Parathyroid adenoma (tissue), 2 donors: Measurements from ENCODE around the gene METTL23.

Source experiments
- H2AFZ ChIP-seq: fragments of 300-600 bp; sonication (generic); one replicate; pipeline ENCODE4 v1.7.0; 2017; ENCODE audit warnings: antibody characterized with exemption, mild to moderate bottlenecking
- H3K27ac ChIP-seq: fragments of 300-600 bp; sonication (generic); one replicate; pipeline ENCODE4 v1.7.0; 2017
- H3K27me3 ChIP-seq: fragments of 300-600 bp; sonication (generic); one replicate; pipeline ENCODE4 v1.7.0; 2017; ENCODE audit warnings: low read length; ENCODE audit not compliant: control insufficient read depth, insufficient read depth
- H3K36me3 ChIP-seq: fragments of 300-600 bp; sonication (generic); one replicate; pipeline ENCODE4 v1.7.0; 2017; ENCODE audit warnings: low read length; ENCODE audit not compliant: control insufficient read depth, insufficient read depth
- H3K4me1 ChIP-seq: fragments of 300-600 bp; sonication (generic); one replicate; pipeline ENCODE4 v1.7.0; 2017; ENCODE audit warnings: control low read depth
- H3K4me2 ChIP-seq: fragments of 300-600 bp; sonication (generic); one replicate; pipeline ENCODE4 v1.7.0; 2017; ENCODE audit warnings: low read length
- H3K4me3 ChIP-seq: fragments of 300-600 bp; sonication (generic); one replicate; pipeline ENCODE4 v1.7.0; 2017; ENCODE audit warnings: low read depth, low read length
- H3K79me2 ChIP-seq: fragments of 300-600 bp; sonication (generic); one replicate; pipeline ENCODE4 v1.7.0; 2017; ENCODE audit warnings: control low read depth
- H3K9ac ChIP-seq: fragments of 300-600 bp; sonication (generic); one replicate; pipeline ENCODE4 v1.7.0; 2017; ENCODE audit warnings: mild to moderate bottlenecking
- H3K9me3 ChIP-seq: fragments of 300-600 bp; sonication (generic); one replicate; pipeline ENCODE4 v1.7.0; 2017; ENCODE audit warnings: low read length; ENCODE audit not compliant: control insufficient read depth
- TF ChIP-seq, protein P1 (sequence below): fragments of 300-600 bp; sonication (generic); IDR thresholded peaks from one replicate; pipeline ENCODE4 v1.7.0; 2017; ENCODE audit warnings: antibody characterized with exemption, mild to moderate bottlenecking
- donor health status: primary hyperparathyroidism.

METTL23 gene

DNA sequence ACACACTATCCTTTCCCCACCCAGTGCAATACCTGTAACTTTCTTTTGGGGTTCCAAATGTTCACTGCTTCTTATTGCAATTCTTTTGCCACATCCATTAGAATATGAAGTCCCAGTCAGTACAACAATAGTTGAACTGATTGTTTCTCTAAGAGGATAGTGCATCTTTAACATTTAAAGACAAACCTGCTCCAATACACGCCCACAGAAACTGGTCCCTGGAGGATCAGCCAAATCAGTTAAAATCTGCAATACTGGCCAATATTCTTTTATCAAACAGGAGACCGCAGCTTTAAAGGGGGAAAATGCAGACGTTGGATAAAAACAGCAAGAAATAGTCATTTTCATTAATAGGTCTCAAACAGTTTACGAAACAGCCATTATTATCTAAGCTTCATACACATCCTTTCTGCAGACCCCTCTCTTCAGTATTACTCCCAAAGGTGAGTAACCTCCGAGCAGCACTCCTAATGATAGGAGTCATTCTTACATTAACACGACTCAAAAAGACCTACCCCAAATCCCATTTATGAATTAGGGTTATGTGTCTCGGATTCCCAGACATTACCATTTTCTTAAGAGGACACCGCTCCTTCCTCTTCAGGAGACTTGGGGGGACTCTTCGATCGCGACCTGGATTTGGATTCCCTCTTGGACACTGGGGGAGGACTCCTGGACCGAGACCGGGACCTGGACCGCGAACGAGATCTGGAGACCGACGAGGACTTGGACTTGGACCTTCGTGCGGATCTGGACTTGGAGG lies 9.1 kb downstream of the METTL23 start:
- Histone ChIP-seq H2AFZ (no peak overlapping the region), H3K4me2 (peak overlapping the region; percentile 87), H3K27me3 (no peaks in the 10 kb centered on the region), H3K27ac (peak overlapping the region; percentile 94), H3K9ac (peak overlapping the region; percentile 3), H3K36me3 (no peaks in the 10 kb centered on the region), H3K9me3 (no peaks in the 10 kb centered on the region), H3K4me3 (peak overlapping the region; percentile 97), H3K4me1 (peaks cover 15% of the 10 kb centered on the region), H3K79me2 (peaks cover 15% of the 10 kb centered on the region)
- TF ChIP-seq, protein P1, sequence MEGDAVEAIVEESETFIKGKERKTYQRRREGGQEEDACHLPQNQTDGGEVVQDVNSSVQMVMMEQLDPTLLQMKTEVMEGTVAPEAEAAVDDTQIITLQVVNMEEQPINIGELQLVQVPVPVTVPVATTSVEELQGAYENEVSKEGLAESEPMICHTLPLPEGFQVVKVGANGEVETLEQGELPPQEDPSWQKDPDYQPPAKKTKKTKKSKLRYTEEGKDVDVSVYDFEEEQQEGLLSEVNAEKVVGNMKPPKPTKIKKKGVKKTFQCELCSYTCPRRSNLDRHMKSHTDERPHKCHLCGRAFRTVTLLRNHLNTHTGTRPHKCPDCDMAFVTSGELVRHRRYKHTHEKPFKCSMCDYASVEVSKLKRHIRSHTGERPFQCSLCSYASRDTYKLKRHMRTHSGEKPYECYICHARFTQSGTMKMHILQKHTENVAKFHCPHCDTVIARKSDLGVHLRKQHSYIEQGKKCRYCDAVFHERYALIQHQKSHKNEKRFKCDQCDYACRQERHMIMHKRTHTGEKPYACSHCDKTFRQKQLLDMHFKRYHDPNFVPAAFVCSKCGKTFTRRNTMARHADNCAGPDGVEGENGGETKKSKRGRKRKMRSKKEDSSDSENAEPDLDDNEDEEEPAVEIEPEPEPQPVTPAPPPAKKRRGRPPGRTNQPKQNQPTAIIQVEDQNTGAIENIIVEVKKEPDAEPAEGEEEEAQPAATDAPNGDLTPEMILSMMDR, result no peak

DNA sequence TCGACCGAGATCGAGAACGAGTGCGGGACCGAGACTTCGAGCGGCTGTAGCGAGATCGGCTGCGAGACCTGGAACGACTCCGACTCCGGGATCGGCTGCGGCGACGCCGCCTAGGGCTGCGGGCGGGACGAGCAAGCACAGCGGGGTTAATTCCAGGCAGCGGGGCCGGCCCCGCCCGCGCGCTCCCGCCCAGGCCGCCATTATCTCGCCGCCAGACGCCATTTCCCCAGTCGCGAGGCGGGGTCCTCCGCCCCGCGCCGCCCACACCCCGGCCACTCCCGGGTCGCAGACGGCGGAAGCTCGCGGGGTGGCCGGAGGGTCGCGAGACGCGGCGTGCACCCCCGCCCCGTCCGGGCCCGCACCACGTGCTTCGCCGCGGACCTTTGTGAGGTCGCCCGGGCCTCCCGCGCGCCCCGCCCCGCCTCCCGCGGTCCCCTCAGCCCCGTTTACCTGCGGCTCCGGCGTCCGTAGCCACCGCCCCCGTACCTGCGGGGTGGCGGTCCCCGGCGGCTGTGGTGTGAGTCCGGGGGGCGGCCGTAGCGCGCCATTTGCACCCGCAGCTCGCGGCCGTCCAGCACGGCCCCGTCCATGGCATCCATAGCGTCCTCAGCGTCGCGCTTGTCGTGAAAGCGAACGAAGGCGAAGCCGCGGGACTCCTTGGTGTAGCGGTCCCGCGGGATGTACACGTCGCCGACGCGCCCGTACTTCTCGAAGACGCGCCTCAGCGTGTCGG lies 9.9 kb downstream of the METTL23 start:
- Histone ChIP-seq H3K79me2 (peaks cover 13% of the 10 kb centered on the region), H3K36me3 (no peaks in the 10 kb centered on the region), H3K4me2 (peak overlapping the region; percentile 87), H3K27me3 (no peaks in the 10 kb centered on the region), H3K4me1 (peaks cover 15% of the 10 kb centered on the region), H3K9ac (peak overlapping the region; percentile 95), H3K4me3 (peak overlapping the region; percentile 97), H3K27ac (peak overlapping the region; percentile 94), H3K9me3 (no peaks in the 10 kb centered on the region), H2AFZ (peak overlapping the region; percentile 75)
- TF ChIP-seq, protein P1, result peak; percentile 32

DNA sequence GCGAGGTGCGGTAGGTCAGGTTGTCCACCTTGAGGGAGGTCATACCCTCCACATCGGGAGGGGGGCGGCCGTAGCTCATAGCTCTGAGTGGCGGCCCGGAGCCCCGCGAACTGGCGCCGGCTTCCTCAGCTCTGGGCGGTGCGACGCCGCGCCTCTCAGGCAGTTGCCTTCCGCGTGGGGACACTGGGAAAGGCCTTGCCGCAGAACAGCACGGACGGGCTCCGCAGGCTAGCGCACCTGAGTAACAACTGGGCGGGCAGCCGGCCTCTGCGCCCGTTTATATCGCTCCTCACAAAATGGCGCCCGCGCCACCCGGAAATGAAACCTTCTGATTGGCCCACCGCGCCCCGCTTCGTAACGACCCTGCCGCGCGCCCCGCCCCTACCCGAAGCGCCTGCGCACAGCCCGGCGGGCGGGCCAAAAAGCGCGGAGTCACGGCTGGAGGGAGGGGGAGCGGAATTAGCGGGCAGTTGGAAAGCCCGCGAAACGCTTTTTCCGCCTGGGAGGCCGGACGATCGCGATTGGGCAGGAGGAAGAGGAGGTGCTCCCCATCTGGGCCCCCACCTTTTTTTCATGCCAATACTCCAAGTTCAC lies 10.5 kb downstream of the METTL23 start, which contains the start of gene SRSF2:
TSS of gene SRSF2 (minus strand) at position 250 of the 594 bp plus-strand sequence. CDS start at position 79, 171 bp downstream.
- Histone ChIP-seq H3K4me3 (peak within 1 kb of the TSS; percentile 97), H3K9ac (peak within 1 kb of the TSS; percentile 95), H3K27me3 (no peaks in the 10 kb centered on the region), H3K4me2 (peak within 1 kb of the TSS; percentile 100), H3K36me3 (no peaks in the 10 kb centered on the region), H3K9me3 (no peaks in the 10 kb centered on the region), H3K27ac (peak within 1 kb of the TSS; percentile 94), H3K79me2 (peaks cover 13% of the 10 kb centered on the region), H2AFZ (peak within 1 kb of the TSS; percentile 75), H3K4me1 (peaks cover 15% of the 10 kb centered on the region)
- TF ChIP-seq, protein P1, result no peak

DNA sequence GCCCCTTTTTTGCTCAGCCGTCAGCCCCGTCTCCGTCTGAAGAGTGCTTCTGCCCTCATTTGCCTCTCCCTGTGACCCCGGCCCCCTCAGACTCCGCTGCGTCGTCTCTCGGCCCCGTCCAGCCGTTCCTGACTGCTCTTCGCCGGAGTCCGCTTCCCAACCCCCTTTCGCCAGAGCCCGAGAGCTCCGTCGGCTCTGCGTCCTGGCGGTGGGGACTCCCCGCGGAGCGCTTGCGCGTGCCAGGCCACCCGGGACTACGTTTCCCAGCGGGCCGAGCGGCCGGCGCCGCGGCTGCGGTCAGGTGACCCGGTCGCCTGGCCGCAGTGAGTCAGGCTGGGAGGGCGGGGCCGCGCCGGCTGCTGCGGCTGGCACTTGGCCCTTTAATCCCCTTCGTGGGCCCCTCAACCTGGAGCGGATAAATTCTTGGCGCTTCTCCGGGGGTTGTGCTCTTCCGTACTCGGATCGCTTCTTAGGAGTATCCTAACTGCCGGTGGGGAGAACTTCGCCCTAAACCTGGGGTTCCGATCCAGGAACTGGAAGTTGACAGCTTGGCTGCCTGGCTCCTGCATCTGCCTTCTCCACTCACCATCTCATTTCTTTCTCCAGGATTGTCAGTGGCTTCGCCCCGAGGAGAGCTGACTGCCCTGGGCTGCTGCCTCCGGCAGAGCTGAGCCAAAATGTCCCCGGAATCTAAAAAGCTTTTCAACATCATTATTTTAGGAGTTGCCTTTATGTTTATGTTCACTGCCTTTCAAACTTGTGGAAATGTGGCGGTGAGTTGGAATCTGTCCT lies 11.2 kb downstream of the METTL23 start, which contains the start of gene MFSD11:
TSS of gene MFSD11 (plus strand) at position 444 of the 792 bp plus-strand sequence. CDS start at position 678, 234 bp downstream.
- Histone ChIP-seq H3K4me1 (peaks cover 15% of the 10 kb centered on the region), H3K27me3 (no peaks in the 10 kb centered on the region), H3K9ac (peak within 1 kb of the TSS; percentile 95), H2AFZ (peak within 1 kb of the TSS; percentile 75), H3K27ac (peak within 1 kb of the TSS; percentile 94), H3K4me2 (peak within 1 kb of the TSS; percentile 100), H3K36me3 (no peaks in the 10 kb centered on the region), H3K79me2 (peaks cover 13% of the 10 kb centered on the region), H3K9me3 (no peaks in the 10 kb centered on the region), H3K4me3 (peak within 1 kb of the TSS; percentile 97)
- TF ChIP-seq, protein P1, result no peak
